Metanephros (tissue), 1 donor: ENCODE data around the gene ADAMTS3. TPM values are rescaled to one million over a fixed set of nuclear protein-coding genes. Genes with fewer than 3 reads are reported as not detected.

Experiments used
- total RNA-seq: library from RNA; depleted of rRNA; stranded (reverse); fragments of >200 nt; gene quantifications from one replicate; pipeline ENCODE4 v1.2.3, GENCODE V29; 2014

The ADAMTS3 gene
- total RNA-seq = 9.8 TPM

GRCh38 chr4:72568959-72569718 is at the start of gene ADAMTS3:
Gene ADAMTS3, minus strand, starts transcription at chr4:72569221. Its CDS starts 459 bp downstream, at chr4:72568762.

